DND-41 (cell line): ENCODE measurements around the gene MAP2.

Source experiments
- EZH2 ChIP-seq: IDR thresholded peaks from 3 replicates; pipeline ENCODE4 v1.6.1; 2012; ENCODE audit warnings: borderline replicate concordance, low read depth, mild to moderate bottlenecking, moderate library complexity, low read length, inconsistent platforms; ENCODE audit not compliant: severe bottlenecking
- TF ChIP-seq, protein P1 (sequence below): IDR thresholded peaks from 2 replicates; pipeline ENCODE4 v1.5.1; 2012; ENCODE audit warnings: borderline replicate concordance, low read length, moderate library complexity, mild to moderate bottlenecking; ENCODE audit not compliant: poor library complexity, severe bottlenecking; ENCODE audit errors: extremely low read depth

DNA sequence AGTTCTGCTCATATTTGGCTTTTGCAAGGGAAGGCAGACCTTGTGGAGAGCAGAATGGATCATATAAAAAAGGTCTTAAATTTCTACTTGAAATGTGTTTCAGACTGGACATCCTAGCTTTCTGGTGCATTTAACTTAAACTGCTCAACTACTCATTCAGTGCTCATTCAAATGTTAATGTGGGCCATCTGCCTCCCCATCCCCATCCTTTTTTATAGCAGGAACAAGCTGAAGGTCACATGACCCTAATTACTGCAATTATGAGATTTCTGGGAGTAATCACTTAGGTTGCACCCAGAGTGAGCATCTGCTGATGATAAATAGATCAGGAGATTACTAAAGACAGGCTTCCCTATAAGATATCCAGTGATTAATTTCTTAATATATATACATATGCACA lies 96.1 kb downstream of the MAP2 start:
- TF ChIP-seq, protein P1, sequence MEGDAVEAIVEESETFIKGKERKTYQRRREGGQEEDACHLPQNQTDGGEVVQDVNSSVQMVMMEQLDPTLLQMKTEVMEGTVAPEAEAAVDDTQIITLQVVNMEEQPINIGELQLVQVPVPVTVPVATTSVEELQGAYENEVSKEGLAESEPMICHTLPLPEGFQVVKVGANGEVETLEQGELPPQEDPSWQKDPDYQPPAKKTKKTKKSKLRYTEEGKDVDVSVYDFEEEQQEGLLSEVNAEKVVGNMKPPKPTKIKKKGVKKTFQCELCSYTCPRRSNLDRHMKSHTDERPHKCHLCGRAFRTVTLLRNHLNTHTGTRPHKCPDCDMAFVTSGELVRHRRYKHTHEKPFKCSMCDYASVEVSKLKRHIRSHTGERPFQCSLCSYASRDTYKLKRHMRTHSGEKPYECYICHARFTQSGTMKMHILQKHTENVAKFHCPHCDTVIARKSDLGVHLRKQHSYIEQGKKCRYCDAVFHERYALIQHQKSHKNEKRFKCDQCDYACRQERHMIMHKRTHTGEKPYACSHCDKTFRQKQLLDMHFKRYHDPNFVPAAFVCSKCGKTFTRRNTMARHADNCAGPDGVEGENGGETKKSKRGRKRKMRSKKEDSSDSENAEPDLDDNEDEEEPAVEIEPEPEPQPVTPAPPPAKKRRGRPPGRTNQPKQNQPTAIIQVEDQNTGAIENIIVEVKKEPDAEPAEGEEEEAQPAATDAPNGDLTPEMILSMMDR: no peak
- no peak for TF ChIP-seq EZH2
